Activated gamma-delta T cell treated with Interleukin-2 at 50 U/mL for 16 hours (primary cell): ENCODE data around the gene FAM240A.
A peak's percentile ranks its signal among the peaks of the same experiment; 100 is the strongest.

Source experiments
- DNase-seq: peaks from one replicate; pipeline ENCODE4 v3.0.0-alpha.2; 2020

Gene FAM240A

DNA sequence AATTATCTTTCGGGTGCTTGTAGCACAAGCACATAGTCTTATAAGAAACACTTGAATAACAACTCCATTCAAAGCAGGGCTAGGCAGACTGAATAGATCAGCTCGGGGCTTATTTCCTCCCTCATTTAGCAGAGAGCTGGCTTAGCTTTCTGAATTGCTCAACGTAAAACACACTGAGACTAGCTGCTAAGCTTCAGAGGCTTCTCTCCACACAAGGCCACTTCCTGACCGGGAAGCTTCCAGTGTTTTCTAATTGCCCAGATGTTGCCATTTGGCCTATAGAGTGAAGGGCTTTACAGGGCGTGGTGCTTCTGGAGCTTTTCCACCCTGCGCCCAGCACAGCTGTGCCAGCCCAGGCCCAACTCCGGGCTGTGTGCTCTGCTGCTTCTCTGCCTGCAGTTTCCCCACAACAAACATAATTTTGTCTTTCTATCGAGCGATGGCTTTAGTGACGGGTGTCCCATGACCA is 16.6 kb downstream of the FAM240A start:
- DNase-seq = no peak

GRCh38 chr3:46629551-46630517 is 17.5 kb downstream of the FAM240A start:
- peak; percentile 75 for DNase-seq

- no peak for DNase-seq
Observed at GRCh38 chr3:46632792-46633191, 20.5 kb downstream of the FAM240A start.

DNA sequence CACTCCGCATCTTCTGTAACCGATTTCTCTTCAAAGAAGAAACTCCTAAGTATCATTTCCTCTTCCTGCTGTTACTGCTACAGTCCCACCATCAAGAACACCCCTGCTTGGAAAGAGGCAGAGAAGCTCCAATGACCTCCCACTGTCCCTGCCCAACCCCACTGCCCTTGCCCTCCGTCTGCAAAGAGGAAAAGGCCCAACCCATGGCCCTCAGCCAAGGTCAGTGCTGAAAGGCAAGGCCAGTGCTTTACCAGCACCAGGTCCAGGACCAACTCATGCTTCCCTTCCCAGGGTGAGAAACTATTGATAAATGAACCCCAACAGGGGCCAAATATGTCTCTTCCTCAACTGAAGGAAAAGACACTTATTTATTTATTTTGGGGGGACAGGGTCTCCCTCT is 22.5 kb downstream of the FAM240A start:
- DNase-seq = no peak

- DNase-seq = no peak
Observed at GRCh38 chr3:46639221-46639620, 26.9 kb downstream of the FAM240A start.

DNA sequence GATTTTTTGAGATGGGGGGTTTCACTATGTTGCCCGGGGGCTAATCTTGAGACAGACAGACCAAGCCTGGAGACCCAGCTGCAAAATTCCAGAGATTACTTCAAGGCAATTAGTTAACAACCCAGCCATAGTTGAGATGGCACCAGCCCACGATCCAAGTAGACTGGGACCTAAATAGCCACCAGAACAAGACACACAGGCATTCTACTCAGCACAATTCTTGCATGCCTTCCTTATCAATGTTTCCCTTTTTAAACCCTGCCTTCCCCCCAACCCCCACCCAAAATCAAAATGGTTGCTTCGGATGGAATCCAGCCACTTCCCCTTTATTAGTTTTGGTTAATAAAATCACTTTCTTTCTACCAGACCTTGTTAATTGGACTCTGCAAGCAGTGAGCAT is 28.6 kb downstream of the FAM240A start:
- DNase-seq = no peak

- no peak for DNase-seq
Observed at GRCh38 chr3:46642971-46643370, 30.6 kb downstream of the FAM240A start.

- DNase-seq = no peak
Observed at GRCh38 chr3:46643701-46644100, 31.4 kb downstream of the FAM240A start.

DNA sequence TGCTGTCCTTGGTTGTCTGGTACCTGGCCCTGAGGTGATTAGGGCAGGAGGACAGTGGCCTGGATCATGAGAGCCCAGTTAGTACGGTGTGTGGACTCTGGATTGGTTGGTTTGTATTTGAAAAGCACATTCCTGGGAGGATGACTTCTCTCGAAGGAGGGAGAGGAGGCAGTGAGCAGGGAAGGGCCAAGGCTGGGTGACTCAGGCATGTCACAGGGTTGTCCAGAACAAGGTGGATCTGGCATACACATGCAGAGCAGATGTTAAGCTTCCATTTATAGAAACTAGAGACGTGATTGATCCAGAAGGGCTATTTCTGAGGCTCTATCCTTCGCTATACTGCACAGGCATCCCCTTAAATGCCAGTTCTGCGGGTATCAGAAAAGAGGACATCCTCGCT is 34.4 kb downstream of the FAM240A start:
- no peak for DNase-seq

- no peak for DNase-seq
Observed at GRCh38 chr3:46648096-46648495, 35.8 kb downstream of the FAM240A start.

DNA sequence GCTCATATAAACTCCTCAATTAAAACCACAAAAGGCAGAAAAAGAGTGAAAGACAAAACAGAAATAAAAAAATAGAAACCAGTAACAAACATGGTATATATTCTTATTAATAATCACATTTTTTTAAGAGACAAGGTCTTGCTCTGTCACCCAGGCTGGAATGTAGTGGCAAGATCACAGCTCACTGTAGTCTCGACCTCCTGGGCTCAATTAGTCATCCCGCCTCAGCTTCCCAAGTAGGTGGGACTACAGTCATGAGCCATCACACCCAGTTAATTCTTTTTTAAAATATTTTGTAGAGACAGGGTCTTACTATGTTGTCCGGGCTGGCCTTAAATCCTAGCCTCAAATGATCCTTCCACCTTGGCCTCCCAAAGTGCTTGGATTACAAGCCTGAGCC is 37.1 kb downstream of the FAM240A start:
- DNase-seq = no peak

- no peak for DNase-seq
Observed at GRCh38 chr3:46651084-46651483, 38.8 kb downstream of the FAM240A start.

DNA sequence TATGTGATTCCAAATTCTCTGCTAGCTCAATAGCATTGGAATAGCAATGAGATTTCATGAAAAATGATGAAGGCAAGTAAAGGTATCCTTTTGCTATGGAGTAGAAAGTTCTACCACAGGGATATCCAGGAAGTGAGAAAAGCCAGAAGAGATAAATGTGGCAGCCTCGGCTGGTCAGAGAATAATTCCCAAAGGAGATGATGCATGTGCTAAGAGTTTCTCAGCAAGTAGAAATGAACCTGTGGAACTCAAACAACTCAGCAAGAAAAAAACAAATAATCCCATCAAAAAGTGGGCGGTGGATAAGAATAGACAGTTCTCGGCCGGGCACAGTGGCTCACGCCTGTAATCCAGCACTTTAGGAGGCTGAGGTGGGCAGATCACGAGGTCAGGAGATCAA is 42.9 kb downstream of the FAM240A start:
- no peak for DNase-seq

GRCh38 chr3:46656778-46657556 is 44.6 kb downstream of the FAM240A start:
- DNase-seq = no peak

- DNase-seq = no peak
Observed at GRCh38 chr3:46659285-46659684, 47.0 kb downstream of the FAM240A start.

GRCh38 chr3:46660003-46660402 is 47.7 kb downstream of the FAM240A start:
- no peak for DNase-seq

DNA sequence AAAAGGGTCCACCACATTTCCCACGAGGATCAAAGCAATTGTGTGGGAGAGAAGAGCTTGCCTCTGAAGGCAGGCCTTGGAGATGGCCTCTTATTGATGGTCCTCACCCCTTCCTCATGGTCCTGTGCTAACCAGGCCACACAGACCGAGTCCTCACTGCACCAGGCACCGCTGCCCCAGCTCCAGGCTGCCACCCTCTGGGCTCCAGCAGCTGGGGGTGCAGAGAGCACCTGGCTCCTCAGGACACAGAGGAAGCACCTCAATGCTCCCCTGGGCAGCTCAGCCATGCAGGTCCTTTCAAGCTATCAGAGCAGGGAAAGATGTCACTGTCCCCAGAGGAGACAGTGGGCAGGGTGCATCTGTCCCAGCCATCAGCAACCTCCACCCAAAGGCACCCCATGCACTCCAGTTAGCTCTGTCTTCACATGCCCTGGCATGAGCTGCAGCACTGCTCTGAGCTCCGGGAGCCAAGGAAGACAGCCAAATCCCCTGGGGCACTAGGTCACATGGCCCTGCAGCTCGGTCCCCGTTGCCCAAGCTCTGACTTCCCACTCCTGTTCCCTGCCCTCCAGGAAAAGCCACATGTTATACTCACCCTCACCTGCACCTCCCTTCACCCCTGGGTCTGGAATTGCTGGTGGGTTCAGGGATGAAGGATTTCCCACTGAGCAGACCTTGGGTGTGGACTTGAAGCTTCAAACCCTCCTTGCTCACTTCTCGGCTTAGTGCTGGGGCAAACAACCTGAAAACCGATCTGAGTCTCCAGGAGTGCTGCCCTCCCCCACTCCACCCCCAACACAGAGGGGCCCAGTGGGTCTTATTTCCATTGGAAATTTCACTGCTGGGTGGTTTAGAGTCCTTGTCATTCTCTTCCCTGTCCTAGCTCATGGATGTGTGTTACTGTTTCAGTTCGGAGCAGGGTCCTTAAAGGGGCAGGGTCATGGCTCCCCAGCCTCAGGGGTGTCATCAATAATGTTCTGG is 48.5 kb downstream of the FAM240A start:
- DNase-seq = no peak

DNA sequence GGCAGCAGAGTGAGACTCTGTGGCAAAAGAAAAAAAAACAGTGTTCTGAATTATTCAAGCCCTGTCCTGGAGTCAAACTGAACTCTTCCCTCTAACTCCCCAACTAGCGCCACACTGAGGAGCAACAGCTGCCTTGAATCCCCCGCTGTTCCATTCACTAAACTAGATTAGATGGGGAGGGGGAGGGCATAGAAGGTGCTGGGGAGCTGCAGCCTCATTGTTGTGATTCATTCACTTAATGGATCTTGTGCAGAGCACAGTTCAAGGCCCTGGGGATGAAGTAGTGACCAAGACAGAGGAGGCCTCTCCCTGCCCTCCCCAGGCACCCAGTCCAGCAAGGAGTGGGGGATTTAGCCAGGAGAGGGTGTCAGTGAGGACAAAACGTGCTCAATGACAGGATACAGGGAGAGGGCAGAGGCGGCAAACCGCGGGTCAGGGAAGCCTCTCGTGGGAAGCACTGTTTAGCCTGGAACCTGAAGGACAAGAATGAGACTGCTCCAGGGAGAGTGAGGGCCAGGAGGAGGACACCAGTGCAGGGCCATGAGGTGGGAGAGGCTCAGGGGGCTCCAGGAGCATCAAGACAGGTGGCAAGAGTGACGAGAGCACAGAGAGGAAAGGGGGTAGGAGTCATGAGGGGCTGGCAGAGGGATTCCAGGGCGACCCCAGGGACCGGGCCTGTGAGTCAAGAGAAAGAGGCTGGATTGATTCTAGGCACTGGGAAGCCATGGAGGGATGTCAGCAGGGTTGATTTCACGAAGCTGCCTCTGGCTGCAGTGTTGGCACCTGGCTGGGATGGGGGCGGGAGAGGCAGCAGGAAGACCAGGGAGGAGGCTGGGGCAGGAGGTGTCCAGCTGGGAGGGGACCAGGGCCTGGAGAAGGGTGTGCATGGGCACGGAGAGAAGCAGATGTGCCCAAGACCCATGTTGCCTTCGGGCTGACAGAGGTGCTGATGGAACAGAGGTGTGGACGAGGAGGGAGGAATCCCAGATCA is 49.7 kb downstream of the FAM240A start:
- DNase-seq = no peak

DNA sequence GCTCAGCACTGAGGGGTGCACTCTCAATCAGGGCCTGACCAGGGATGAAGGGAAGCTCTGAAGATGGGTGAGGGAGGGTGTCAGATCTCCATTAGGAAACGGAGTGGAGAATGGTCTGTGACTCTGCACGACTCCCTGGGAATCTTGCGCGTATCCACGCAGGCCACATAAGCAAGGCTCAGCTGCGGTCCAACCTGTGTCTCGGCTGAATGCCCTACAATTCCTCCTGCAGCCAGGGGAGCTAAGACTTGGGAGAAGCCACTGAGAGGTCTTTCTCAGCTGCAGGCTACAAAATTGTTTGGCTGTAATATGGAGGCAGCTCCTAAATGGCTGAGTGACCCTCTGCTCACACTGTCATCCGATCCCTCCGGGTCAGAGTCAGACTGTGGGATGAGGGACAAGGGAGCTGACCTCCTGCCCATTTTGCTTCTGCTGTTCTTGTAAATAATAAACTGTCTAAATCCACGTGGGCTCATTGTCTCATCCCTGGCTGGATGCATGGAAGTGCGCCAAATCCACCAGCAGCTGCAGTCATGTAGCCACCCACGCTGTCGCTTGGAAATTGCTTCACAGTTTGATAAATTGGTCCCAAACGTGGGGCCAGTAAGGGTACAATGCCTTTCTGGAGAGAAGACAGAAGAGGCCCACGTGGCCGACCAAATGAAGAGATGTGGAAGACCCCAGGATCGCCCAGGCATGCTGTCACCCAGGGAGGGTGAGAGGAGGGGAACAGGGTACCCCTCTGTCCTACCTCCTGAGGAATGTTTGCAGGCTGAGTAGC is 50.6 kb downstream of the FAM240A start:
- no peak for DNase-seq

GRCh38 chr3:46663591-46664135 is 51.3 kb downstream of the FAM240A start:
- DNase-seq = no peak
